GM12865 (cell line): ENCODE results near the gene SLX9.
"Not testable (repeated sequence)": the region's sequence is repeated elsewhere in the genome, so short reads cannot be mapped to it uniquely, and the experiment has no call there.

Experiments used
- DNase-seq: peaks from one replicate; pipeline ENCODE4 v3.0.0; 2010; ENCODE audit warnings: low read depth
- H3K4me3 ChIP-seq: 2 replicates; pipeline ENCODE4 v1.5.1; 2011; ENCODE audit warnings: mild to moderate bottlenecking, low read depth, low read length, control low read depth
- CTCF ChIP-seq: IDR thresholded peaks from 2 replicates; pipeline ENCODE4 v1.5.1; 2011; ENCODE audit warnings: low read length, control low read depth, low read depth, inconsistent platforms; ENCODE audit not compliant: insufficient read depth; ENCODE audit errors: missing control alignments

SLX9 gene

GRCh38 chr21:45022736-45023135, 82.9 kb downstream of the SLX9 start:
- no peak for TF ChIP-seq CTCF
- DNase-seq: no peak
- H3K4me3 ChIP-seq: no peak overlapping the region

GRCh38 chr21:45024516-45024915, 84.7 kb downstream of the SLX9 start:
- not testable (repeated sequence) for DNase-seq, H3K4me3 ChIP-seq

GRCh38 chr21:45026066-45026745, 86.4 kb downstream of the SLX9 start:
- TF ChIP-seq CTCF: no peak
- no peak for DNase-seq

More at GRCh38 chr21:45026066-45026745, 86.4 kb downstream of the SLX9 start:
- H3K4me3 ChIP-seq: no peak overlapping the region
